ENCODE measurements around the gene URB1. TPM values are rescaled to one million over a fixed set of nuclear protein-coding genes. Genes with fewer than 3 reads are reported as not detected.

Gene URB1
- polyA plus RNA-seq, 1 of the 3 experiments (the other 2 are of a cell fraction), result 9.9 TPM

DNA sequence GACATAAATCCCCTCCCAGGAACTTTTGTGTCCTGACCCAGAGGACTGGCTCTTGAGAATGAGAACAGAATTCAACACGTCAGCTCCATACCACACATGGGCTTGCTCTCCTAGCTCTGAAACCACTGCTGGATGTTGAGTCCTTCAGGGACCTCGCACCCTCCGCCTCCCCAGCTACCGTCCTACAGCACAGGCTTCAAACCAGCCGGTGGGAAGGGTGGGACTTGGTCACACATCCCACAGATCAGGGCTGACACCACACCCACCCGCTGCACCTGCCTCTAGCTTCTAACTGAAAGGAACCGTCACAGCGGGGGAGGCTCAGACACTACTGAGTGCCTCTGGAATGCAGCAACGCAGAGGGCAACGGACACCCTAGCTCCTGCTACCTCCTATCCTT is 70.1 kb downstream of the URB1 start:
- Histone ChIP-seq H3K79me2 (ENCODE audit: insufficient read depth) (peaks cover 36% of the 10 kb centered on the region; the same call in 1 of the 2 replicates), H3K9me3 (no peaks in the 10 kb centered on the region), H3K9ac (no peak overlapping the region), H3K4me1 (ENCODE audit: control insufficient read depth in 1 of 2, insufficient read depth in 2 of 2, low read depth in 1 of 2, low read length in 1 of 2) (no peaks in the 10 kb centered on the region), H2AFZ (ENCODE audit: low read depth) (no peak overlapping the region), H3K4me2 (no peak overlapping the region), H3K27me3 (ENCODE audit: insufficient read depth) (no peaks in the 10 kb centered on the region), H3K27ac (ENCODE audit: low read depth in 2 of 2, low read length in 1 of 2) (no peak overlapping the region), H3F3A (replicated peaks; ENCODE audit: insufficient read depth) (peaks cover 2% of the 10 kb centered on the region), H4K20me1 (ENCODE audit: insufficient read depth) (no peaks in the 10 kb centered on the region), H3K9me2 (no peaks in the 10 kb centered on the region), H3K36me3 (replicated peaks in 1 of 2; ENCODE audit: control insufficient read depth in 1 of 2, insufficient read depth in 2 of 2, low read length in 1 of 2) (peaks cover 90 to 100% of the 10 kb centered on the region in 2 experiments), H3K4me3 (ENCODE audit: low read depth in 2 of 2, low read length in 1 of 2) (no peak overlapping the region)
- TF ChIP-seq NRF1 (IDR thresholded peaks at IDR 0.05; ENCODE audit: low read depth, low read length) (no peak), IRF3 (IDR thresholded peaks at IDR 0.05; ENCODE audit: low read depth, low read length) (no peak), REST (IDR thresholded peaks at IDR 0.05; ENCODE audit: low read depth, low read length) (no peak), SIN3A (IDR thresholded peaks at IDR 0.05; ENCODE audit: borderline replicate concordance, low read depth, low read length) (no peak), POLR2AphosphoS5 (IDR thresholded peaks at IDR 0.05; ENCODE audit: low read depth, low read length) (no peak), RAD21 (IDR thresholded peaks at IDR 0.05; ENCODE audit: low read length) (no peak), RCOR1 (IDR thresholded peaks at IDR 0.05; ENCODE audit: low read length) (no peak), RXRA (IDR thresholded peaks at IDR 0.05; ENCODE audit: borderline replicate concordance, low read depth) (no peak), FOXJ3 (CRISPR knock-in tag; IDR thresholded peaks at IDR 0.05) (no peak), GABPA (IDR thresholded peaks at IDR 0.05; ENCODE audit: low read depth) (no peak), MXI1 (IDR thresholded peaks at IDR 0.05; ENCODE audit: low read depth, low read length) (no peak), TEAD4 (IDR thresholded peaks at IDR 0.05; ENCODE audit: borderline replicate concordance, insufficient read depth) (no peak), JUND (IDR thresholded peaks at IDR 0.05) (no peak), TAF1 (IDR thresholded peaks at IDR 0.05; ENCODE audit: borderline replicate concordance, low read depth, low read length) (no peak), YY1 (IDR thresholded peaks at IDR 0.05; ENCODE audit: low read depth) (no peak), FOSL2 (IDR thresholded peaks at IDR 0.05; ENCODE audit: borderline replicate concordance, low read depth) (no peak)
- TF ChIP-seq, protein P1, sequence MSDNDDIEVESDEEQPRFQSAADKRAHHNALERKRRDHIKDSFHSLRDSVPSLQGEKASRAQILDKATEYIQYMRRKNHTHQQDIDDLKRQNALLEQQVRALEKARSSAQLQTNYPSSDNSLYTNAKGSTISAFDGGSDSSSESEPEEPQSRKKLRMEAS (IDR thresholded peaks at IDR 0.05; ENCODE audit: low read depth), result no peak
- TF ChIP-seq, protein P2, sequence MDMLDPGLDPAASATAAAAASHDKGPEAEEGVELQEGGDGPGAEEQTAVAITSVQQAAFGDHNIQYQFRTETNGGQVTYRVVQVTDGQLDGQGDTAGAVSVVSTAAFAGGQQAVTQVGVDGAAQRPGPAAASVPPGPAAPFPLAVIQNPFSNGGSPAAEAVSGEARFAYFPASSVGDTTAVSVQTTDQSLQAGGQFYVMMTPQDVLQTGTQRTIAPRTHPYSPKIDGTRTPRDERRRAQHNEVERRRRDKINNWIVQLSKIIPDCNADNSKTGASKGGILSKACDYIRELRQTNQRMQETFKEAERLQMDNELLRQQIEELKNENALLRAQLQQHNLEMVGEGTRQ (IDR thresholded peaks at IDR 0.05; ENCODE audit: borderline replicate concordance, low read depth, low read length), result no peak
- TF ChIP-seq, protein P3, sequence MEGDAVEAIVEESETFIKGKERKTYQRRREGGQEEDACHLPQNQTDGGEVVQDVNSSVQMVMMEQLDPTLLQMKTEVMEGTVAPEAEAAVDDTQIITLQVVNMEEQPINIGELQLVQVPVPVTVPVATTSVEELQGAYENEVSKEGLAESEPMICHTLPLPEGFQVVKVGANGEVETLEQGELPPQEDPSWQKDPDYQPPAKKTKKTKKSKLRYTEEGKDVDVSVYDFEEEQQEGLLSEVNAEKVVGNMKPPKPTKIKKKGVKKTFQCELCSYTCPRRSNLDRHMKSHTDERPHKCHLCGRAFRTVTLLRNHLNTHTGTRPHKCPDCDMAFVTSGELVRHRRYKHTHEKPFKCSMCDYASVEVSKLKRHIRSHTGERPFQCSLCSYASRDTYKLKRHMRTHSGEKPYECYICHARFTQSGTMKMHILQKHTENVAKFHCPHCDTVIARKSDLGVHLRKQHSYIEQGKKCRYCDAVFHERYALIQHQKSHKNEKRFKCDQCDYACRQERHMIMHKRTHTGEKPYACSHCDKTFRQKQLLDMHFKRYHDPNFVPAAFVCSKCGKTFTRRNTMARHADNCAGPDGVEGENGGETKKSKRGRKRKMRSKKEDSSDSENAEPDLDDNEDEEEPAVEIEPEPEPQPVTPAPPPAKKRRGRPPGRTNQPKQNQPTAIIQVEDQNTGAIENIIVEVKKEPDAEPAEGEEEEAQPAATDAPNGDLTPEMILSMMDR (IDR thresholded peaks at IDR 0.05), result no peak
- 85% methylated on average over 5 of the region's 10 CpGs for WGBS (ENCODE audit: low lambda C conversion rate)
- POLR2A ChIA-PET, result no interaction called here
- DNase-seq, result no peak
- CTCF ChIA-PET, result interaction anchor here (0.6 kb wide), 1 partner anchor 10 kb away, joined by 3 read pairs; no protein-coding TSS in a partner anchor
